DMS153 treated with DMSO at 0.1 percent for 48 hours (cell line): ENCODE results near the gene PLCB4.

Experiments used
- DNase-seq: peaks from one replicate; lab custom pipeline; 2025; ENCODE audit not compliant: unreplicated experiment; lab: John Stamatoyannopoulos, UW

The PLCB4 gene

DNA sequence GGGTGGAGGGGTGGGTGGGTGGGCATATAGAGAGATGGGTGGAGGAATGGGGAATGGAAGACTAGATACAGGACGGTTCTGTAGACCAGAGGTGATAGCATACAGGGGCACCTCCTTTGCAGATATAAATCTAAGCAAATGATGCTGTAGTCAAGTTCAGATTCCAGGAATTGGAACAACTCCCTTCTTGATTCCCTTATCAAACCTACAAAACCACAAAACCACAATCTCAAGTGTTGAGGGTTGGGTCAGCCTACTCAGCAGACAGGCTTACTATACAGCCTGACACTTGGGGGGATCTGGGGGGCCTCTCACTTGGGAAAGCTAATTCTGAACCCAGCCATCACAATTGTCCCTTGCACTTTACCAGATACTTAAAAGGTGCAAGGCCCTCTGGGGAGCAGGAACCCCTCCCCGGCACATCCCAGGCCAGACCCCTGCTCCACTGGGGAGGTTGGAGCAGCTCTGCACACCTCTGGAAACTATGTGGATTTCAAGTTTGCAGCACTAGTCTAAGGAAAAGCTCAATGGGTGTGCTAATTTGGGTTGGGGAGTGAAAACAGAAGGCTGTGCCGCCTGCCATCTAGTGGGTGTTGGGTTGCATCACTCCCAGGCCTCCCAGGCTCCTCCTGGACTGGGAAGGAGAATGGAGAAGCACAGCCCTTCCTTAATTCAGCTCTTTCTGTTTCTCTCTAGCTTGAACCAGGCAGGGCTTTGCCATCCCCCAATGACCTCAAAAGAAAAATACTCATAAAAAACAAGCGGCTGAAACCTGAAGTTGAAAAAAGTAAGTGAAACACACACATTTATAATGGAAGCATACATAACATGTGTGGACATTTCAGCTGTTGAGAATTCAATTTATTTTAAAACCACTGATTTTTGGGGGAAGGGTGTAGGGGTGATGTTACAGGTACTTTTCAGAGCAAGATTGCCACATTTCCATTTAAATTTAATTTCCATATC is 324.3 kb downstream of the PLCB4 start:
- peak; percentile 53 for DNase-seq

DNA sequence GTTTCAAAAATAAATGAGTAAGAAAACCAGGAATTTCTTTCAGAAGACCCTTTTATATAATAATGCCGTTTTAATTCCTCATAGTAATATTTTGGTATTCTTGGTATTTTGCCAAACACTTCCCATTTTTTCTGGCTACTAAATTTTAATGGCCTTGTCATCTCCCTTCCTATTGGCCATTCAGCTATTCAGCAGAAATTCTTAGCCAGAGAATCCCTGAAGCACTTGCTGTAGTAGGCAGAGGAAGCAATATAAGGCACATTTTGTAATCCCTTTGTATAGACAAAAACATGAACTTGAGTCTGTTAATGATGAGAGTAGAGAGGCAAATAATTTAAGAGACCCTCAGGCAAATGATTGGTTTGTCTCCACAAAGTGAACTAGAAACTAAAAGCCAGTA is 327.1 kb downstream of the PLCB4 start:
- DNase-seq: no peak

- no peak for DNase-seq
Observed at GRCh38 chr20:9397928-9398327, 329.0 kb downstream of the PLCB4 start.

DNA sequence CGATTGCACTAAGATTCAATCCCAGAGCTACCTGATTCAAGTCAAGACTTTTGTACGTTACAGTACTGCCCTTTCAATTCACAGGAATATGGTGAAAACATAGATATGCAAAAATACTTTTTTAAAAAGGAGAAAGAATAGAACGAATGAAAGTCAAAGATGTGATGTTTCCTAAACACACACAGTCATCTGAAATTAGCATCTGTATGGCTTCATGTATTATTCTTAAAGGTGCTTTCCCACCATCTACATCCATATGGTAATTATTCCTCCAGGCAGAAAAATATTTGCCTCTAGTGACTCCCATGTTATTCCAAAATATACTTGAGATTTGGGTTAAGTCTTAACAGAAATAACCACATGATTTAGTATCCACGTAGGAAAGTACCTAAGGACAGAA is 330.0 kb downstream of the PLCB4 start:
- DNase-seq: no peak

- no peak for DNase-seq
Observed at GRCh38 chr20:9399322-9399721, 330.4 kb downstream of the PLCB4 start.

DNA sequence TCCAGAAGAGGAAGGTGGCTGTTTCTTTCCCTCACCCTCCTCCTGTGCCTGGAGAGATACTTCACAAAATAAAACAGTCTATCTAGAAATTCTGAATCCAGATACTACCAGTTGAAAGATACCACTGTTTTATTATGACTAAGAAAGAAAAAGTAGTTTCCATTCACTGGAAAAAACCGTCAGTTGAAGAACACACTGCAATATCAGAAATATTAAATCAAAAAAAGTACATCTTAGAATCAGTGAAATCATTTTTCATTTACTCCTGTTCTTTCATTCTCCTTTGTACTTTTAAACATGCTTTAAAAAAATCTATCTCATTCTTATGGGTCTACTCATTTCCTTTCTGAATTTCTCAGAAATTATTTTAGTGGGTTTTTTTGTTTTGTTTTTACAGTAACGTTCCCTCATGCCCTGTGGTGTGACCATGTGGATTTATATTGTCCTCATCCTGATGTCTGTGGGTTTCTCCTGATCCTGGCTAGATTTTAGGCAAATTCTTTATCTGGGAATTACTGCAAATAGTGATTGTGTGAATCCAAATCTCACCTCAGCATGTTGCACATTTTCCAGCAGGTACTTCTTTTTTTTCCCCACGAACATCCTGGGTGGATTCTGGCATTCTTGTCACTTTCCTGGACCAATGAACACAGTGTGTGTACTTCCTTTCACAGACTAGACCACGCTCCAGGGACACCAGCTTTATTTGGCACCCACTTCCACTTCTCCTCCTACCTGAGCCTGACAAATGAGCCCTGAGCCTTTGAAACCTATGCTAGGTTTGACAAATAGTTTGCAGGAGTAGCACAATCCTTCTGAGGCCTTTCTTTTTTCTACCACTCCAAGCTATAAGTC is 331.5 kb downstream of the PLCB4 start:
- DNase-seq: no peak

DNA sequence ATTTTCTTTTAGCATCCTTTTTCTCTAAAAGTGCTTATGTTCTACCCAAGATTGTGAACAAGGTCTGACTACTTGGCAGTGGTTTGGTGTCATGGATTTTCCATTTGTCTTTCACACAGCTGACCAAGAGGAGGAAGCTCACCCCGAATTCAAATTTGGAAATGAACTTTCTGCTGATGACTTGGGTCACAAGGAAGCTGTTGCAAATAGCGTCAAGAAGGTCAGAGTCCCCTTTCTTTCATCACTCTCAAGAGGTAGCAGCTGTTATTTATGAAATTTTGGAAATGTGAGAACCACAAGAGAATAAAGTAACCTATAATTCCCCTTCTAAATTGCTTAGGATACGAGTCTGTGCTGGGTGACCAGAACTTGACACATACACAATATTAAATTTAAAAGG is 332.5 kb downstream of the PLCB4 start:
- DNase-seq: no peak

- DNase-seq: no peak
Observed at GRCh38 chr20:9402141-9402540, 333.3 kb downstream of the PLCB4 start.

- DNase-seq: no peak
Observed at GRCh38 chr20:9402546-9402945, 333.7 kb downstream of the PLCB4 start.

GRCh38 chr20:9403448-9403847 is 334.6 kb downstream of the PLCB4 start:
- DNase-seq: no peak

DNA sequence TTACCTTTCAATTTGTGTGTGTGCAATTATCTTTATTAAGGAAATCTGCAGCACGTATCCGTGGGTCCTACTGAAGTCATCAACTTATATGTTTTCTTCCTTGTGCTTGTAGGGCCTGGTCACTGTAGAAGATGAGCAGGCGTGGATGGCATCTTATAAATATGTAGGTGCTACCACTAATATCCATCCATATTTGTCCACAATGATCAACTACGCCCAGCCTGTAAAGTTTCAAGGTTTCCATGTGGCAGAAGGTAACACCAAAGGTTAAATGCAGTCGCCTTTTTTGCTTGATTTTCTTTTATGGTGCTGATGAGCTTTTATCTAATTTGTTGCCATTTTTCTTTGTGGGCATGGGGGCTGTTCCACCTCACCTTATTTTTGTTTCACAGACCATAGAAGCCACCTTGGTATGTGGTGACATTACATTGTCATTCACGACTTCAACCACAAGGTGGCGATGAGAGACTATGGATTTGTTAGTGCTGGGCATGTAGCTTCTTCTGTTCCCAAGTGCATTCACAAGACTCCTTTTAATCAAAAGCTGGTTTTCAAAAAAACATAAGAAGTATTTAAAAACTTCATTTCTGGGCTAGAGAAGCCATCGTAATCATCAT is 339.0 kb downstream of the PLCB4 start:
- DNase-seq: peak; percentile 63

DNA sequence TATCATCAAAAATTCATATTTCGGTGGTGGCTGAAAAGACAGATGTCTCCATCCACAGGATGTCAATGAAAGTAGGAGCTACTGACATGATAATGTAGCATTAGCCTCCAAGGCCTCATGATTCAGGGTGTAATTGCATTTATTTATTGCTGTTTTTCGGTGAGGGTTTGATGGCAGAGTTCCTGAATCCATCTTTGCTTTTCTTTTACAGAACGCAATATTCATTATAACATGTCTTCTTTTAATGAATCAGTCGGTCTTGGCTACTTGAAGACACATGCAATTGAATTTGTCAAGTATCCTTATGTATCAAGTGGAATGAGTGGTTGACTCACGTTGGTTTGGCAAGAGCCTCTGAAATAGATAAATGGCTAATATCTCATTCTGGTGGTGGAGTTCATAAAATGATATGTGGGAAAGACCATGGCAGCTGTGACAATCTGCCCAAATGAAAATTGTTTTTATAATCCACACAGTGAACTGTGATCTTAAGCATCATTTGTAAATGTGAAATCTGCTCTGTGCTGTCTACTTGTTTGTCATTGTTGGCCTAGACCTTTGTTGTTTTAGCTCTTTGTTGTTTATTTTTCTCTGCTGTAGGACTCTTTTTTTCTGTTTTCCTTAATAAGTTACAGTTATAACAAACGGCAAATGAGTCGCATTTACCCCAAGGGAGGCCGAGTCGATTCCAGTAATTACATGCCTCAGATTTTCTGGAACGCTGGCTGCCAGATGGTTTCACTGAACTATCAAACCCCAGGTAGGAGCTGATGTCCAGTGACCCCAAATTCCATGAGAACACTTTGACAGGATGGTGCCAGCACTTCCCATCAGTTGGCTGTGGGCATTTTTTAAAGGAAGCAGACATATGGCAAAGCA is 339.8 kb downstream of the PLCB4 start:
- no peak for DNase-seq

DNA sequence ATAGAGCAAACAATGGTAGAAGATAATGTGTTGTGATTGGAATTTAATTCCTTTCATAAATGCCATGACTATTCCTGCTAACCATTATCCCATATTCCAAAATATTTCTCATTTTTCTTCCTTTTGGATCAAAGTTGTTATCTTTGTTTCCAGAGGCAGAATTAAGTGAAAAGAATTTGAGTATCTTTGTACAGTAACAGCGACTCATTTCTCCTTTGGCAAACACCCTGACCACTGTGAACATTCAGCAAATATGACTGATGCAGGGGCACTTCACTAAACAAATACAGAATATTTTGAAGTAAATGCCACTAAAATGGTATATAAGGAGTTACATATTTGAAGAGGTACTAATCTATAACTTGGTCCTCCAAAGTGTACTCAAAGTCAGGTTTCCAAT is 340.5 kb downstream of the PLCB4 start:
- no peak for DNase-seq

DNA sequence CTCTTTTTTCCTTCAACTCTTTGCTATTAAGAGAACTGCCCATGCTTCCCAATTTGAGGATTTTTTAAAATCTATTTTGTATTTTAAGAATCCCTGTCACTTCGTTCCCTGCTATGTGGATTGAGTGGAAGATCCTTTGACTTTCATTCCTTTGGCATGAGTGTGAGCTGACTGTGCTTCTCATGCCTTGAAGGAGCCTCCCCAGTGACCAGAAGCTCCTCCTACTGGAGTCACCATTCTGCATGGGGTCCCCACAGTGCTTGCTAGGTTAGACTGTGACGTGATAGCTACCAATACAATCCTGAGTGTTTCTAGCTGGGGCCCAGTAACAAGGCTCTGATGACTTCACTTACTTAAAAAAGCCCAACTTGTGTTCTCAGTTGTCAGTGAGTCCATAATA is 341.1 kb downstream of the PLCB4 start:
- DNase-seq: no peak

DNA sequence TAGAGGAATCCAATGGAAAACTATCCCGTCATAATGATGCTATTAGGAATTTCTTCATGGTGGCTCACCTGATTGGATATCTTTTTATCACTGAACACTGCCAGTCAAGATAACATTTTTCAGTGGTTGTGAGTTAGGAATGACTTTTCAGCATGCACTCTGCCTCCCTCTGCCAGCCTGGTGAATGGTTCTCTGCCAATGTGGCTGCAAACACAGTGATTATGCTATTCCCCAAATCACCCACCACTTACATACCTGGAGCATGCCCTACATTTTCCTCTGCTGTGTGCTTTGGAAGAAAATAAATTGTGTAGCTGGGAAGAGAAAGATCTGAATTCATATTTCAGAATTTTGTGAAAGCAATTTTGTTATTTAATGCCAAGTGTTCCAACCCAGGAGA is 342.9 kb downstream of the PLCB4 start:
- no peak for DNase-seq

GRCh38 chr20:9412309-9412708 is 343.4 kb downstream of the PLCB4 start:
- no peak for DNase-seq

- no peak for DNase-seq
Observed at GRCh38 chr20:9413001-9413400, 344.1 kb downstream of the PLCB4 start.

- DNase-seq: no peak
Observed at GRCh38 chr20:9415426-9415825, 346.5 kb downstream of the PLCB4 start.

DNA sequence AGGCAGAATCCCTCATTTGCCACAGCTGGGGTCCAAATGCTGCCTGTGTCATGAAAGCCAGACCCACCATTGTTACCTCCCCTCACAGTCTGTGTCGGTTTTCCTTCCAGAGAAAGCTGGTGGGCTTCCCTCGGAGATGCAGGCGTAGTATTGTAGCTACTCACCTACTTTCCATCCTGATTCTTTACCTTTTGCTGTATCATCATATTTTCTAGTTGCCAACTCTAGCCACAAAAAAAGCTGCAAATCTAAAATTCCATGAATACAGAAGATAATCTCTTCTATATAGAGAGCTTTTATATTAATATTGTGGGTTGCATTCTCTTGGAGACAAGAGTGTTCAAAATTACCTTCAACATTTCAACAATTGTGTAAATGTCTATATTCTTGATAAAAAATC is 347.5 kb downstream of the PLCB4 start:
- no peak for DNase-seq

DNA sequence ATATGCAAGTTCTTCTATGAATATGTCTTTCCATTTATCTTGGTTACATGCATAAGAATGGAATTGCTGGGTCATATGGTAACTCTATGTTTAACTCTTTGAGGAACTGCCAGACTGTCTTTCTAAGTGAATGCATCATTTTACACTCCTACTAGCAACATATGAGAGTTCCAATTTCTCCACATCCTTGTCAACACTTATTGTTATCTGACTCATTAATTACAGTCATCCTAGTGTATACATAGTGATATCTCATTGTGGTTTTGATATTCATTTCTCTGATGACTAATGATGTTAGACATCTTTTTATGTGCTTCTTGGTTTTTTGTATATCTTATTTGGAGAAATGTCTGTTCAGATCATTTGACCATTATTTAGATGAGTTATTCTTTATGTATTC is 348.8 kb downstream of the PLCB4 start:
- no peak for DNase-seq
